GM18511 (cell line): ENCODE data around the gene NBAS.

Experiments
- ATAC-seq: cut with Tn5 transposase; IDR thresholded peaks from one replicate; pipeline ENCODE4 v1.9.1; 2021; ENCODE audit warnings: mild to moderate bottlenecking, moderate library complexity; ENCODE audit not compliant: unreplicated experiment

Gene NBAS

GRCh38 chr2:15154297-15154696 is 406.8 kb downstream of the NBAS start:
- ATAC-seq: no peak

GRCh38 chr2:15152382-15152781 is 408.8 kb downstream of the NBAS start:
- ATAC-seq: no peak

GRCh38 chr2:15149063-15149462 is 412.1 kb downstream of the NBAS start:
- no peak for ATAC-seq

GRCh38 chr2:15147591-15147990 is 413.5 kb downstream of the NBAS start:
- ATAC-seq: no peak

- no peak for ATAC-seq
Measured at GRCh38 chr2:15146960-15147359, 414.2 kb downstream of the NBAS start.

- no peak for ATAC-seq
Measured at GRCh38 chr2:15145919-15146318, 415.2 kb downstream of the NBAS start.

GRCh38 chr2:15145046-15145817 is 415.9 kb downstream of the NBAS start:
- ATAC-seq: no peak

- ATAC-seq: peak; percentile 100
Measured at GRCh38 chr2:15142069-15142689, 419.0 kb downstream of the NBAS start.

- ATAC-seq: no peak
Measured at GRCh38 chr2:15141211-15141610, 419.9 kb downstream of the NBAS start.

- no peak for ATAC-seq
Measured at GRCh38 chr2:15136639-15137038, 424.5 kb downstream of the NBAS start.

GRCh38 chr2:15134957-15135356 is 426.2 kb downstream of the NBAS start:
- ATAC-seq: no peak

GRCh38 chr2:15133461-15133860 is 427.7 kb downstream of the NBAS start:
- ATAC-seq: no peak

GRCh38 chr2:15128846-15129245 is 432.3 kb downstream of the NBAS start:
- no peak for ATAC-seq

GRCh38 chr2:15127876-15128275 is 433.3 kb downstream of the NBAS start:
- ATAC-seq: no peak

GRCh38 chr2:15127301-15127700 is 433.8 kb downstream of the NBAS start:
- no peak for ATAC-seq

GRCh38 chr2:15126373-15126772 is 434.8 kb downstream of the NBAS start:
- no peak for ATAC-seq

GRCh38 chr2:15122915-15123314 is 438.2 kb downstream of the NBAS start:
- no peak for ATAC-seq

- no peak for ATAC-seq
Measured at GRCh38 chr2:15120631-15121030, 440.5 kb downstream of the NBAS start.

GRCh38 chr2:15119722-15120175 is 441.4 kb downstream of the NBAS start:
- no peak for ATAC-seq

GRCh38 chr2:15117409-15118050 is 443.6 kb downstream of the NBAS start:
- ATAC-seq: no peak
